HG03060 (cell line): ENCODE results near the gene ATG3.

Experiments used
- ATAC-seq: cut with Tn5 transposase; IDR thresholded peaks from one replicate; pipeline ENCODE4 v1.9.1; 2021; ENCODE audit warnings: low read depth, moderate number of reproducible peaks; ENCODE audit not compliant: unreplicated experiment

The ATG3 gene

DNA sequence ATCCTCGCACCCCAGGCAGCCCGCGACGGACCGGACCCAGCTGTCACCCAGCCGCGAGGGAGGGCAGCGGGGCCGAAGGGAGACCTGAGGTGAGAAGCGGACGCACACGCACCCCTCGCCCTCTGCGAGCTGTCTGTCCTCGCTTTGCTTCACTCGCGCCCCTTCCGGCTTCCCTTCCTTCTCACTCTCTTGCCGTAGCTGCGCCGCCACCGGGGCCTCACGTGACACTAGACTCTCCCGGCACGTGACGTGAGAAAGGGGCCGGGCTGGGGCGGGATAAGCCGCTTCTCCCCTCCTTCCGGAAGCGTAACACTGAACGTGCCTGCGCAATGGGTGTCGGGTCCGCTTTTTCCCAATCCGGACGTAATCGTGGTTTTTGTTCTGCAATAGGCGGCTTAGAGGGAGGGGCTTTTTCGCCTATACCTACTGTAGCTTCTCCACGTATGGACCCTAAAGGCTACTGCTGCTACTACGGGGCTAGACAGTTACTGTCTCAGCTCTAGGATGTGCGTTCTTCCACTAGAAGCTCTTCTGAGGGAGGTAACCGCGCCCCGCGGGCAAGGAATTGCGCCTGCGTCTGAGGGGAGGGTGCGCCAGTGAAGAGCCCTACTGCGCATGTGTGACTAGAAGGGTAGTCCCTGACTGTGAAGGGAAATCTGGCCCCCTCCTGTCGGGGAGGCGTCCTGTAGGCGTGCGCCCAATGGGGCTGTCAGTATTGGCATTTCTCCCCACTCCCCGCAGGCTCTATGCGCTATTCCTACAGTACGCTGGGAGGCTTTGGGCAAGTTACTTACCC, at the start of gene ATG3, which contains the start of gene SLC35A5:
ATG3 (minus strand) TSS at position 229 of the 796 bp plus-strand sequence. CDS start 434 bp downstream, outside the sequence.
SLC35A5 (plus strand) TSS at position 312 of the 796 bp plus-strand sequence. CDS start 1,359 bp downstream, outside the sequence.
- ATAC-seq: peak; percentile 71

DNA sequence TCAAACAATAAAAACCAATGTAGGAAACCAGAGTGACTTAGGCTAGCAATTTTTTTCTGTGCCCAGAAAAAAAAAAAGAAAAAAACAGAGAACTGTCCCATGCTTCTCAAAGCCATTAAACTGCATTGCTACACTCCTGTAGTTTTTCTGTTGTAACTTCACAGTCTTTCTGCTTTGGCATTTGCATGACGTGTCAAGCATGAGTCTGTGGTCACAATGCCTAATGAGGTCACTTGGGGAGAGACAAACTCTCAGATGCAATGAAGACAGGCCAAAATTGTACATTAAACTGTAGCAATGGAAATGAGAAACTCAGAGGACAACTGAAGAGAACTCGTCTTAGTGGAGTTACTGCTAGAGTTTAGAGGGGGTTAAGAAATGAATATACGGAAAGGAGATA, 48.4 kb upstream of the ATG3 start:
- no peak for ATAC-seq

DNA sequence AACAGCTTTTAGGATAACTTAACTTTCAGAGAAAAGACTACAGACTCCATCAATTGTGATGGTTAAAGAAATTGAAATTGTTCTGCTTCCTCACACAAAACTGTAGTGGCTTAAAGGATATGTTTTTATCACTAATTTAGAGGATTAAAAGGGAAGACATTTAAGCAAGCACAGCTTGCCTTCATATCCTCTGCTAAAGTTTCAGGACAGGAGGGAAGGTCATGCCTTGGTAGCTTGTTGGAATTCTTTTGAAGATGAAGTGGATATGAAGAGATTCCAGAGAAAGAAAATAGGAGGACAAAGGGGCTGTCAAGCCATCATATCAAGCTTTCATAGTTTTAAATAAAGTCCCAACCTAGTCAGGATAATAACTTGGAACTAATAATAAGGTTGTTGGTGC, 46.1 kb upstream of the ATG3 start:
- ATAC-seq: no peak

DNA sequence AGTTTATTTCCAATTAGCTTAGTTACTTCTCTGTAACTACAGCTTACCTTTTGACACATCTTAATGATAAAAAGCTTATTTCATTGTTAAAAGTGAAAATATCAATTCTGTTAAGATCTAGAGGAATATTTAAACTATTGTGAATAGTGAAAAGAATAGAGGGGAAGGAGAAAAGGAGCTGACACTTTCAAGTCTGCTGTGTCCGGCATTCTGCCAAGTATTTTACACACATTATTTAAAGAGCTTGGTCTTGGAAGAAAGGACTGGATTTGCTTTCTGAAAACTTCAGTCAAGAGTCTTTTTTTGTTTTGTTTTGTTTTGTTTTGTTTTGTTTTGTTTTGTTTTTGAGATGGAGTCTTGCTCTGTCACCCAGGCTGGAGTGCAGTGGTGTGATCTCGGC, 44.3 kb upstream of the ATG3 start:
- ATAC-seq: no peak

DNA sequence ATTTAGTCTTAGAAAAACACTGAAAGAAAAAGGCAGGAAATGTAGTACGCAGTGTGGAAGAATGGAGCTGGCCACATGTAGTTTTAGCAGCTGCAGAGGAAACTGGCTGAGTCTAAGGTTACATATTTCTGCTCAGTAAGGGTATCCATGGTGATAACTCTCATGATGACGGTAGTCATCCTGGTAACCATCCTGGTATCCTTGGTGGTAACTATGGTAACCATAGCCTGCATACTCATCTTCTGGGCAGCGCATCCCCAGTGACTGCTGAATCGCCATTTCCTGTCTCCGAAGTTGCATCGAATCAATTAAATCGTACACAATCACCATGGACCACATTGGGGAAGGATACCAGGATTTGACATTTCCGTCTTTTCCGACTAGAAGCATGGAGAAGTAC, 43.5 kb upstream of the ATG3 start:
- no peak for ATAC-seq

DNA sequence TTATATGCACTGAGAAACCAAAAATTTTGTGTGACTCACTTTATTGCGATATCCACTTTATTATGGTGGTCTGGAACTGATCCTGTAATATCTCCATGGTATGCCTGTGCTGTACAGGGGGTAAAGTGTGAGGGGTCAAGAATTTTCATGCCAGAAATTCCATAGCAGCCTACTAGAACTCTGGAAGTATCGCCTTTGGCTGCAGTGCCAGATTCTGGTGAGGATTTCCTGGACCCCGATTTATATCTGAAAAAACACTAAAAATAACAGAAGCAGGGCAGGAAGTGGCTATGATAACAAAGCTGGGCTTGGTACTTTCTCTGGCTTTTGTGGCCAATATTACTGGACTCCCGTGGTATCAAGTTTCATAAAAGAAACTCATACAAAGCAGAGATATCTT, 42.8 kb upstream of the ATG3 start:
- no peak for ATAC-seq

DNA sequence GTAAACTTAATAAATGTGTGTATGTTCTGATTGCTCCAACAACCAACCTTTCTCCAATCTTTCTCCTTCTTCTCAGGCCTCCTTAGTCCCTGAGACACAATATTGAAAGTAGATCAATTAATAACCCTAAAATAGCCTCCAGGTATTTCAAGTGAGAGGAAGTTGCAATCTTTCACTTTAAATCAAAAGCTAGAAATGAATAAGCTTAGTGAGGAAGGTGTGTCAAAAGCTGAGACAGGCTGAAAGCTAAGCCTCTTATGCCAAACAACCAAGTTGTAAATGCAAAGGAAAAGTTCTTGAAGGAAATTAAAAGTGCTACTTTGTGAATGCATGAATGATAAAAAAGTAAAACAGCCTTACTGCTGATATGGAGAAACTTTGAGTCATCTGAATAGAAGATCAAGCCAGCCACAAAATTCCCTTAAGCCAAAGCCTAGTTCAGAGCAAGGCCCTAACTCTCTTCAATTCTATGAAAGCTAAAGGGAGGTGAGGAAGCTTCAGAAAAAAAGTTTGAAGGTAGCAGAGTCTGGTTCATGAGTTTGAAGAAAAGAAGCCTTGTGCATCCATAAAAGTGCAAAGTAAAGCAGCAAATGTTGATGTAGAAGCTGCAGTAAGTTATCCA, 40.6 kb upstream of the ATG3 start:
- ATAC-seq: peak; percentile 70

DNA sequence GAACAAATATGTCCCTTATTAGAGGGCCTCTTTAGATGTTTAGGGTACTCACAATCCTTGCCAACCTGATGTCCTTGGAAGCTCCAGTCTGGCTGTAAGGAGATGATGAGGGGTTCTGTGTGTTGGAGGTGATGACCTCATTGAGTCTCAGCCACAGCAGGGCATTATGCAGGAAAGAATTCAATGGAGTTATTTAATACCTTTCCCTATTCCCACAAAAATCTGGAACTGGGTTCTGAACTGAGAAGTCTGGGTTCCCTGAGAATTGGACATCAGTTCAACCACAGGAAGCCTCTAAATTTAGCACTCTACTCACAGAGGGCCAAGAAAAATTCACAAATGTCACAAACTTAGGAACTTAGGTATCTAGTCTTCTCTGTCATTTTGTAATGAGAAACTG, 37.0 kb upstream of the ATG3 start:
- ATAC-seq: no peak

DNA sequence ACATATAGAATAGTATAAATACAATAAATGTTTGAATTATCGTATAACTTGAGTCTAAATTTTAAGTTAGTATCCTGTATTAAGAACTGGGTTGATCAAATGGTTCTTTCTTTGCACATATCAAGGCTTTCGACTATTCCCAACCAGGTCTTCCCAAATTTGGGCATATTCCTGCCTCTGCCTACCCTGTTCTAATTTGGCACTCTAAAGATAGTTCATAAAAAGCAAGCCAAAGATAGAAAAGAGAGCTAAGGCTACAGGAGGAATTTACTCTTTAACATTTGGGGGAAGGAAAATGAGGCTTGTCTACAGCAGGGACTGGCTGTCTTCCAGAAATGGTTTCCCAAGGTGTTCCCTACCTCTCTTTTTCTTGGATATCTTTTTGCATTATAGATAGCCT, 36.2 kb upstream of the ATG3 start:
- no peak for ATAC-seq

DNA sequence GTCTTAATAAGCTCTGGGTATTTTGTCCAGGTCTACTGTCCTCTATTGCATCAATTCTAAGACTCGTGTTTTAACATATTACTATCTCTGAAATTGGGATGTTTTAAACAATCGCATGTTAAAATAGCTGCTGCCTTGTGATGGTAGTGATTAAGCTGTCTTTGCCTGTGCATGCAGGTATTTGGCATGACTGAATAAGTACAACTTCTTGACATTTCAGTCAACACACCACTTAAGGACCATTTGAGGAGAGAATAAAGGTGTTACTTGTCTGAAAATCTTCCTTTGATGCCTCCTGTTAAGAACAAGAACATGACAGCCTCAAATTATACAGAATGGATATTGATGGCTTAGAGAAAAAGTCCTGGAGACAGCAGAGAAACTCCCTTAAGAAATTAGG, 33.1 kb upstream of the ATG3 start:
- ATAC-seq: no peak

DNA sequence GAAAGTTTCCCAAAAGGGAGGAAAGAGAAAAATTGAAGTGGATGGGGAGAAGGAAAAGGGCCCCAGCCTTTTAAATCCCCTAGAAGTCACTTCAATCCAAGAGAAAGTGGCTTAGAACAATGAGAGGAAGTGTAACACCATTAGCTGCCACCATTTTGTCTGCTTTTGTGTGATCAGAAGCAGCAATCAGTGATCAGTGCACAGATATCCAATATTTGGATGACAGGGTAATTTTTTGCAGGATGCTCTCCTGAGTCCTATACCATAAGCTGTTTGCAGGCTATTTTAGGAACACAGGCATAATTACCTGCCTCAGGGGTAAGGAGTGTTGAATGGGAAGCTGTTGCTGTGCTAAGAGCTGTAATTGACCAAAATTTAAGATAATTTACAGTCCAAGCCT, 31.5 kb upstream of the ATG3 start:
- ATAC-seq: no peak

DNA sequence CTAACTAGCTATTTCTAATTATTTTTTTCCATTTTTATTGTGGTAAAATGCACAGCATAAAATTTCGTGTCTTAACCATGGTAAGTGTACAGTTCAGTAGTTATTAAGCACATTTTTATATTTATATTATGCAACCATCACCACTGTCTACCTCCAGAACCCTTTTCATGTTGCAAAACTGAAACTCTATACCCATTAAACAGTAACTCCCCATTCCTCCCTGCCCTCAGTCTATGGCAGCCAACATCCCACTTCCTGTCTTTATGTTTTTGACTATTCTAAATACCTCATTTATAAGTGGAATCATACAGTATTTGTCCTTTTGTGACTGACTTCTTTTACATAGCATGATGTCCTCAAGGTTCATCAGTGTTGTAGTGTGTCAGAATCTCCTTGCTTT, 25.6 kb upstream of the ATG3 start:
- no peak for ATAC-seq

DNA sequence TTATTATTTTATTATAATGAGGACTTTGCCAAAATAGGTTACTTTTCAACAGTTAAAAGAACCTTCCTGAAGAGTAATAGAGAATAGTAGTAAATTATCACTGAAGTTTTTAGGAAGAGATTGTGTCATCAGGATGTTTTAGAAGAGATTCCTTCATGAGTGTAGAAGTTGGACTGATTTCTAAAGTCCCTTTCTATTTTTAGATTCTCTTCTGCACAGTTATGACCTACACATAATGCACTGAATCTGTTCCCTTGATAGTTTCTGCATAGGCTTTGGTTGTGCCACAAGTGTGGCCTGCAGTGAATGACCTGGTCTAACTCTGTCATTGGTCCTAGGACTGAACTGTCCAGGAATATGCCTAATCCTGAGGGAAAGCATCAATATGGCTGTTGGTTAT, 24.0 kb upstream of the ATG3 start:
- ATAC-seq: no peak

DNA sequence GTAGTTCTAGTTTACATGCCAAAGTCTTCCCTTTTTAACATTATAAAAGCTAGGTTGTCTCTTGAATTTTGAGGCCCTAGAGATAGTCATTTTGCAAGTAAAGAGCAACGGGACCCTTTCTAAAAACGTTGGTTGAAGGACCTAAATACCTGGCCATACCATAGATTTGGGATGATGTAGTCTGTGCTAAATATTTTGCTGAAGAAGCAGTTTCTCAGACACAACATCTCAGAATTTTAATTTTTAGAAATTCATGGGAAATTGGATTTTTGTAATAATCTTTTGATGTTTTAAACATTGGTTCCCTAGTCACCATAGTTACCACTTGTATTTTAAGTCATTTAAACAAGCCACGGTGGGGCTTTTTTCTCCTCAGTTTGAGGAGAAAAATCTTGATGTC, 21.3 kb upstream of the ATG3 start:
- ATAC-seq: no peak

DNA sequence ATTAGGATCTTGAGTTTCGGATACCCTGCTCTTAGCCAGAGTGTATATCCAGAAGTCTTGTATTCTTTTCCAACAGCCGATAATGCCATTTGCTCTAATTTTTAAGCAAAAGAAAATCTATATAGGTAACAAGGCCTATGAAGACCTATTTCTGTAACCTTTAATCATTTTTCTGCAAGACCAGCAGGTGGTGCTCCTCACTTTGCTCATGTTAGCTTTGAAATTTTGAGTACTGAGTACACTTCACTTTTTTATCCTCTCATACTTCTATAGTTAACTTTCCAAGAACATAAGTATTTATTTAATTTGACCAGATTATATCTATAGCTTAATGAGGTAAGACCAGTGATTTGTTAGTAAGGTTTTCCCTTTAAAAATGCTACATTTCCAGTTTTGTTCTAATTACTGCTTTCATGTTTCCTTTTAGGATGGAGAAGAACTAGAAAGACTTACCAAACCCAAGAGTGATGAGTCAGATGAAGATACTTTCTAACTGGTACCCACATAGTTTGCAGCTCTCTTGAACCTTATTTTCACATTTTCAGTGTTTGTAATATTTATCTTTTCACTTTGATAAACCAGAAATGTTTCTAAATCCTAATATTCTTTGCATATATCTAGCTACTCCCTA, 20.6 kb upstream of the ATG3 start:
- ATAC-seq: no peak

DNA sequence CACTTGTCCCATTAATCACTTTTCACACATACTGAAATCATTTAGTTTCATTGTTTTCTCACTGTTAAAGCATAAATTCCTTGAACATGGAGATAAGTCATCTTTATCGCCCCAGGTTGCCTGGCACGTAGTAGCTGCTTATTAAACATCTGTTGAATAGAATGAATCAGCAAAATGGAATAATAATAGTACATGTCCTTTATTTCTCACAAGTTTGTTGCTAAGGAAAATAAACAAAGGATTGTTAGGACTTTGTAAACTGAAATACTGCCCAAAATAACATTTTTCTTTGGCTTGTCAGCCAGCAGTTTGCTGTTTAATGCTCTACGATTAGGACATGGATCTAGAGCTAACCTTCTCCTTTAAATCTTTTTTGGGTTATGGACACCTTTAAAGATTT, 17.9 kb upstream of the ATG3 start:
- no peak for ATAC-seq

DNA sequence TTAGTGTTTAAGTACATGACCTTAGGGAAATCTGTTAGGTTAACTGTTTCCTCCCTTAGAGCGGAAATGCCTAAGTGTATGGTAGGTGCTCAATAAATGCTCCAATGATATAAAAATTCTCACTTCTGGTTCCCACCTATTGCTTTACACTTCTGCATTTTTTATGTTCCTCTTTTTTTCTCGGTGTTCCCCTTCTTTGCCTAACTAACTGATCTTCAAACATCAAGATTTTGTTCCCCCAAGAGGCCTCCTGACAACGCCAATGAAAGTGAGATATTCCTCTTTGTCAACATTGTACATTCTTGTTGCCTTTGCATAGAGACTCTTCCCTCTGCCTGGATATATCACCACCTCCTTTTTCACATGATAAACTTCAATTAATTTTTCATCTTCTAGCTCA, 17.5 kb upstream of the ATG3 start:
- no peak for ATAC-seq

DNA sequence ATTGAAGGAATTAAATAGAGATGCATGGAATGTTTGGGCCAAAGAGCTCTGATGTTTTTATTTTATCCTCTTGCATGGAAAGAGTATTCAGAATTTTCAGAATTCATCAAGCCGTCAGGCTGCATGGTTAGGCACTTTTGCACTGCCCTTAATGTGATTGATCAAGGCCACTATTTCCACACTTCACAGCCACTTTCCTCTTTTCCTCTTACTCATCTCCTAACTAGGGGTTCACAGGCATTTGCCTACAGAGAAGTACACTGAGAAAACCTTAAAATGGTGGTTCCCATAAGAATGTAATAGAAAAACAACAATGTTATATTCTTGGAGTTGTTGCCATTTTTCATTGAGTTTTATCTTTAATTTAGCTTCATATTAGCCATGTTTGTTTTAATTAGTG, 10.9 kb upstream of the ATG3 start:
- ATAC-seq: no peak

DNA sequence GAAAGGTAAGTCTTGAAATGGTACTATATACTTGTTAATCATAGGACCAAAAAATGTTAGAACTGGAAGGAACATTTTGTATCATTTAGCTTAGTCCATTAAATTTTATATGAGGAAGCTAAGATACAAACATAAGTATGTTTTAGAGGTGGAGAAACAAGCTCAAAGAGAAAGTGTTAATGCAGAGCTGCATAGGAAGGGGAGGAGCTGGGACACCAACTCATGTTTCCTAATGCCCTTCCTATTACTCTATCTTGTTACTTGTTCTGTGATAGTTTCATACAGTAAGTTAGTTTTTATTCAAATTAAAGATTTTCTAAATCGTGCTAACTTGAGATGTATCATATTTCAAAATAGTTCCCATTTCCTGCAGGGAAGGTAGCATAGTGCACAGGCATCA, 7.5 kb upstream of the ATG3 start:
- ATAC-seq: no peak

DNA sequence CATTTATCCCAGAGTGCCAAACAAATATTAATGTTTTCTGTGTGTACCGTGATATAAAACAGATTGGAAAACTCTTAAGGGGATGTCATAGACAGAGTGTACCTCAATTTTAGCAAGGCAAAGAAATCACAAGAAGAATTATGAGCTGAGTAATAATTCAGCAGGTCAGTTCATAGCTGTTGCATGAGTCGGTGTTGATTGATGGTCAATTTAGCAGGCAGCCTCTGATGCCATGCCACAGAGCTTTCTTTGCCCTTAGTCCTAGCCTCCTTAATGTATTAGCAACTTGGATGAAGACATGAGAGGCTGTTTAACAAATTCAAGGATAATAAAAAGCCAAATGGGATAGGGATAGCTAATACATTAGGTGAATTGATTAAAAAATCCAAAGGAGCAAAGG, 6.9 kb upstream of the ATG3 start:
- ATAC-seq: no peak

DNA sequence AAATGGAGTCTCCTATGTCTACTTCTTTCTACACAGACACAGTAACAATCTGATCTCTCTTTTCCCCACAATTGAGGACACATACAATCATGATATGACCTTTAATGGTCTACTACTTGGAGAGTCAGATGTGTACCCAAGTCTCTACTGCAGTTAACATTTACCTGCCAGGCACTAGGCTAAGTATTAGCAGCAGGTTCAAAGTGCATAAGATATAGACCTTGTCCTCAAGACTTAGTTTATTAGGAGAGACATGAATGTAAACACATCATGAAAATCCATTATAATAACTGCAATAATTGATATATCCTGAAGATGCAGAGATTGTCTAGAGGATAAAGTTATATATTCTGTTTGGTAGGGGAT, 3.2 kb upstream of the ATG3 start:
- no peak for ATAC-seq
